Mononuclear cell (primary cell): ENCODE measurements around the gene SRGN. TPM values are rescaled to one million over a fixed set of nuclear protein-coding genes. Genes with fewer than 3 reads are reported as not detected.
A peak's percentile ranks its signal among the peaks of the same experiment; 100 is the strongest.

Experiments used
- H3K27me3 ChIP-seq: 2 replicates; pipeline ENCODE4 v1.6.0; 2011; ENCODE audit warnings: low read length, control low read depth; ENCODE audit not compliant: insufficient read depth
- H3K4me1 ChIP-seq: 2 replicates; pipeline ENCODE4 v1.5.1; 2011; ENCODE audit warnings: mild to moderate bottlenecking, low read length, control low read depth; ENCODE audit not compliant: insufficient read depth
- H3K4me3 ChIP-seq: 2 replicates; pipeline ENCODE4 v1.5.1; 2011; ENCODE audit warnings: mild to moderate bottlenecking, low read length, moderate library complexity
- H3K9me3 ChIP-seq: 2 replicates; pipeline ENCODE4 v1.5.1; 2011; ENCODE audit warnings: low read depth, mild to moderate bottlenecking, control low read depth, low read length
- total RNA-seq: library from RNA; depleted of rRNA; stranded (reverse); fragments of >200 nt; gene quantifications from one replicate; pipeline ENCODE4 v1.2.3, GENCODE V29; 2012

The SRGN gene
- total RNA-seq, 1 donor: 1,782 TPM

GRCh38 chr10:69071610-69072009 lies 16.3 kb upstream of the SRGN start:
- H3K4me1 ChIP-seq: peaks cover 63% of the 10 kb centered on the region
- no peaks in the 10 kb centered on the region for H3K9me3 ChIP-seq
- no peak overlapping the region for H3K4me3 ChIP-seq
- H3K27me3 ChIP-seq: no peaks in the 10 kb centered on the region

- H3K9me3 ChIP-seq: no peaks in the 10 kb centered on the region
- peaks cover 61% of the 10 kb centered on the region for H3K4me1 ChIP-seq
- no peaks in the 10 kb centered on the region for H3K27me3 ChIP-seq
- H3K4me3 ChIP-seq: no peak overlapping the region
These were observed 14.9 kb upstream of the SRGN start for GRCh38 chr10:69073026-69073425.

DNA sequence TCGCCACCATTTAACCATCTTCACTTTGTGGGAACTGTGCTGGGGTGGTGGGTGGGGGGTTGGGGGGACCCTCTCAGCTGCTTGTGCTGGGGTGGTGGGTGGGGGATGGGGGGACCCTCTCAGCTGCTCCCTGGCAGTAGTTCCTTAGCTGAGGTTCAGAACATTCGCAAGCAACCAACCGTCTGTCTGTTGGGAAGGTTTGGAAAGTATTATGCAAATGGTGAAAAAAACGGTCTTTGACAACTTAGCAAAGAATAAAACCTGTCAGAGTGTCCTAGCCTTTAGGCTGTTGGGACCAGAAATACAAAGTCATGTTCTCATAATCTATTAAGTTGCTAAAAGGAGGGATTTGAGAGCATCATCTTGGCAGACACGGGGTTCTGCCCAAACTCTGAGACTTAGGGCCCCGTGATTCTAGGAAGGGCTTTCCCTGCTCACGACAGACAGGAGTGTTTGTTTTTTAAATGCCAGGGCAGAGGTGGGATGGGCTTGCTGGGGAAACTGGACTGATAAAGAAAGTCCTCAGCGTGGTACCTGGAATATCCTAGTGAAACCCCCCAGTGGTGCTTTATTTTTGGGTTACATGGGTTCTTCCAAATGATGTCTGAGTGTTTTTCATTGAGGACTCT lies 14.1 kb upstream of the SRGN start:
- Histone ChIP-seq H3K4me3 (no peak overlapping the region), H3K4me1 (peaks cover 53% of the 10 kb centered on the region), H3K9me3 (no peaks in the 10 kb centered on the region), H3K27me3 (no peaks in the 10 kb centered on the region)

- Histone ChIP-seq H3K27me3 (no peaks in the 10 kb centered on the region), H3K9me3 (no peaks in the 10 kb centered on the region), H3K4me1 (peaks cover 48% of the 10 kb centered on the region), H3K4me3 (no peak overlapping the region)
These were observed 13.4 kb upstream of the SRGN start for GRCh38 chr10:69074532-69074931.

DNA sequence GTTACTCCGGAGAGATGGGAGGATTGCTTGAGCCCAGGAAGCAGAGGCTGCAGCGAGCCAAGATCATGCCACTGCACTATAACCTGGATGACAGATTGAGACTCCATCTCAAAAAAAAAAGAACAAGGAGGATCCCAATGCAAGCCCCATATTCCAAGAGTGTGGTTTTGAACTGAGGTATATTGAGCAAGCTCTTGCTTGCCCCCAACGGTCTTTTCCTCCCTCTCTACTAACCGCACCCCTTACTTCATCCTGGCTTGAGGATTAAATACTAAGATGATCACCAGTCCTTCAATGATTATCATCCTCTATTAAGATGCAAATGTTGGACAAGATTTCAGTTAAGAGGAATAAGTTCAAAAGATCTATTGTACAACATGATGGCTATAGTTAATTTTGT lies 12.5 kb upstream of the SRGN start:
- Histone ChIP-seq H3K9me3 (no peaks in the 10 kb centered on the region), H3K27me3 (no peaks in the 10 kb centered on the region), H3K4me1 (peaks cover 48% of the 10 kb centered on the region), H3K4me3 (no peak overlapping the region)

GRCh38 chr10:69078311-69078710 lies 9.6 kb upstream of the SRGN start:
- H3K27me3 ChIP-seq: no peaks in the 10 kb centered on the region
- H3K9me3 ChIP-seq: no peaks in the 10 kb centered on the region
- no peak overlapping the region for H3K4me3 ChIP-seq
- H3K4me1 ChIP-seq: peaks cover 38% of the 10 kb centered on the region

DNA sequence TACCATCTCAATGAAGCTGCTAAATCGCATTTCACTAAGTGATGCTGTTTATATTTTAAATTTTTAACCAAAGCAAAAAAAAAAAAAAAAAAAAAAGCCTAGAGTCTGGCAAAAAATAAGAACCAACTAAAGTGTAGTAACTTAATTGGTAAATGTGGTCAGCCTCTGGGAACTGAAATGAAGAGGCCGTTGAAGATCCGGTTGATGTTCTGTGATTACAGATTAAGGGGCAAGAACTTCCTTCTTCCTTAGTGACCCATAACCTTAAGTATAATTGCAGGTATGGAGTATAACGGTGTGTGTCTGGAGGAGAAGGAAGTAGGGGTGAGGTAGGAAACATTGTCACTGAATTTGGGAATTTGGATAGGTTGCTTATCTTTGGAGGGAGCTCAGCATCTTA lies 7.7 kb upstream of the SRGN start:
- Histone ChIP-seq H3K4me3 (no peak overlapping the region), H3K27me3 (no peaks in the 10 kb centered on the region), H3K4me1 (peaks cover 31% of the 10 kb centered on the region), H3K9me3 (no peaks in the 10 kb centered on the region)

GRCh38 chr10:69086001-69086509 lies 1.8 kb upstream of the SRGN start:
- no peak overlapping the region for H3K4me3 ChIP-seq
- H3K27me3 ChIP-seq: no peaks in the 10 kb centered on the region

GRCh38 chr10:69088471-69088769 lies 517 bp downstream of the SRGN start:
- Histone ChIP-seq H3K4me1 (peaks cover 65% of the 10 kb centered on the region), H3K27me3 (no peaks in the 10 kb centered on the region), H3K4me3 (peak overlapping the region; percentile 95), H3K9me3 (no peaks in the 10 kb centered on the region)

More at GRCh38 chr10:69086001-69086509, 1.8 kb upstream of the SRGN start:
- Histone ChIP-seq H3K4me1 (peaks cover 44% of the 10 kb centered on the region), H3K9me3 (no peaks in the 10 kb centered on the region)

GRCh38 chr10:69088801-69089501 lies 1.0 kb downstream of the SRGN start:
- Histone ChIP-seq H3K27me3 (no peaks in the 10 kb centered on the region), H3K9me3 (no peaks in the 10 kb centered on the region), H3K4me3 (peak overlapping the region; percentile 95), H3K4me1 (peaks cover 70% of the 10 kb centered on the region)

GRCh38 chr10:69089638-69090599 lies 2.0 kb downstream of the SRGN start:
- H3K4me1 ChIP-seq: peaks cover 70% of the 10 kb centered on the region
- H3K4me3 ChIP-seq: peak overlapping the region; percentile 95
- no peaks in the 10 kb centered on the region for H3K9me3 ChIP-seq

GRCh38 chr10:69090685-69091084 lies 2.8 kb downstream of the SRGN start:
- H3K9me3 ChIP-seq: no peaks in the 10 kb centered on the region
- peak overlapping the region; percentile 95 for H3K4me3 ChIP-seq
- no peaks in the 10 kb centered on the region for H3K27me3 ChIP-seq
- peaks cover 71% of the 10 kb centered on the region for H3K4me1 ChIP-seq

More at GRCh38 chr10:69089638-69090599, 2.0 kb downstream of the SRGN start:
- no peaks in the 10 kb centered on the region for H3K27me3 ChIP-seq

- Histone ChIP-seq H3K27me3 (no peaks in the 10 kb centered on the region), H3K4me3 (peak overlapping the region; percentile 95), H3K4me1 (peaks cover 71% of the 10 kb centered on the region), H3K9me3 (no peaks in the 10 kb centered on the region)
These were observed 3.3 kb downstream of the SRGN start for GRCh38 chr10:69091143-69091651.

DNA sequence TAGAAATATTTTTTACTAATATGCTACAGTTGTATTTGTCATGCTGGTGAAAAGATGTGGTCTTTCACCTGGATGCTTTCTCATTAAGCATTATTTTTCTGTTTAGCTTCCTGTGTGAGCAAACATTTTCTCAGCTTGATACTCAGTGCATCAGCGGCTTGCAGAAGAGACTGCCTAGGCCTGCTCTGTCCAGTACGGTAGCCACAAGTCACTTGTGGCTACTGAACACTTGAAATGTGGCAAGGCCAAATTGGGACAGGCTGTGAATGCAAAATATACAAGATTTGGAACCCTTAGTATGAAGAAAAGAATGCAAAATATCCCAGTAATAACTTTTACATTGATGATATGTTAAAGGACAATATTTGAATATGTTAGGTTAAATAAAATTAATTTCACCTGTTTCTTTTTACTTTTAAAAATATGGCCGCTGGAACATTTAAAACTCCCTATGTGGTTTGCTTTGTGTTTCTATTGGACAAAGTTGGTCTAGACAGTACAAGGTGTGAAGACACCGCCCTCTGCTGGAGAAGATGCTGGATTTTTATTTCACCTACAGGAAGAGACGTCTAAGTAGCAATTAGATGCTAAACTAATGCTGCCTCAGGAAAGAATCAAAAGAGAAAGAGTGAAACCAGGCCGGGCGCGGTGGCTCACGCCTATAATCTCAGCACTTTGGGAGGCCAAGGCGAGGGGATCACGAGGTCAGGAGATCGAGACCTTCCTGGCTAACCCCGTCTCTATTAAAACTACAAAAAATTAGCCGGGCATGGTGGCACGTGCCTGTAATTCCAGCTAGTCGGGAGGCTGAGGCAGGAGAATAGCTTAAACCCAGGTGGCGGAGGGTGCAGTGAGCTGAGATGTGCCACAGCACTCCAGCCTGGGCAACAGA lies 5.3 kb downstream of the SRGN start:
- H3K9me3 ChIP-seq: no peaks in the 10 kb centered on the region
- no peaks in the 10 kb centered on the region for H3K27me3 ChIP-seq
- H3K4me1 ChIP-seq: peaks cover 75% of the 10 kb centered on the region
- H3K4me3 ChIP-seq: peak overlapping the region; percentile 1
